Uterus (tissue), 2 donors: Measurements from ENCODE around the gene CUTC.

ENCODE experiments used
- CTCF ChIP-seq, 4 experiments: fragments of 200-600 bp in 2 of 4; fragments of 450-650 bp in 2 of 4; sonication (generic) in 2 of 4; IDR thresholded peaks; one replicate each; pipeline ENCODE4 v1.5.1; 2016 to 2019; ENCODE audit warnings: antibody characterized with exemption in 4 of 4, mild to moderate bottlenecking in 2 of 4, moderate library complexity in 1 of 4
- POLR2A ChIP-seq, 2 donors: fragments of 450-650 bp; IDR thresholded peaks; one replicate each; pipeline ENCODE4 v1.6.1; 2016; ENCODE audit warnings: antibody characterized with exemption in 2 of 2, mild to moderate bottlenecking in 1 of 2, moderate library complexity in 1 of 2

GRCh38 chr10:99760321-99760720 is 28.3 kb downstream of the CUTC start:
- TF ChIP-seq CTCF (IDR thresholded peaks at IDR 0.05) (no peak), POLR2A (IDR thresholded peaks at IDR 0.05) (no peak)
